Measurements from ENCODE around the gene ERCC4.

The ERCC4 gene

GRCh38 chr16:13994239-13995106, 74.5 kb downstream of the ERCC4 start:
- no peak for DNase-seq (ENCODE audit: low read depth in 2 of 2)

- no peak for DNase-seq (ENCODE audit: low read depth in 2 of 2)
Observed at GRCh38 chr16:13995194-13995593, 75.2 kb downstream of the ERCC4 start.

GRCh38 chr16:13996778-13997288, 76.9 kb downstream of the ERCC4 start:
- no peak for DNase-seq (ENCODE audit: low read depth in 2 of 2)

- DNase-seq (ENCODE audit: low read depth in 2 of 2) = no peak
Observed at GRCh38 chr16:13997526-13997925, 77.6 kb downstream of the ERCC4 start.

- DNase-seq (ENCODE audit: low read depth in 2 of 2) = no peak
Observed at GRCh38 chr16:13997933-13998332, 78.0 kb downstream of the ERCC4 start.

- DNase-seq (ENCODE audit: low read depth in 2 of 2) = no peak
Observed at GRCh38 chr16:13999071-13999894, 79.3 kb downstream of the ERCC4 start.

GRCh38 chr16:13999895-14000425, 80.0 kb downstream of the ERCC4 start:
- no peak for DNase-seq (ENCODE audit: low read depth in 2 of 2)

- no peak for DNase-seq (ENCODE audit: low read depth in 2 of 2)
Observed at GRCh38 chr16:14001521-14001920, 81.6 kb downstream of the ERCC4 start.
